OCI-LY3 (cell line): ENCODE results near the gene GGPS1.

ENCODE experiments used
- H2AFZ ChIP-seq: fragments of 200-600, 300-600 bp; shearing (Covaris generic); 2 replicates; pipeline ENCODE4 v1.6.0; 2014; ENCODE audit warnings: antibody characterized with exemption, low read depth, low read length
- H3K27ac ChIP-seq: fragments of 200-600, 300-600 bp; sonication (generic); 2 replicates; pipeline ENCODE4 v1.5.1; 2014; ENCODE audit warnings: mild to moderate bottlenecking, low read length, moderate library complexity, mixed read lengths
- H3K27me3 ChIP-seq: fragments of 200-600, 300-600 bp; sonication (generic); 2 replicates; pipeline ENCODE4 v1.6.1; 2014; ENCODE audit warnings: low read depth, low read length, mixed read lengths
- H3K36me3 ChIP-seq: fragments of 200-600, 300-600 bp; sonication (generic); replicated peaks from 2 replicates; pipeline ENCODE3; 2014; ENCODE audit warnings: low read depth, low read length, mixed read lengths
- H3K4me1 ChIP-seq: fragments of 300-600, 200-600 bp; sonication (generic); 2 replicates; pipeline ENCODE4 v1.6.1; 2014; ENCODE audit warnings: low read length, mixed read lengths
- H3K4me2 ChIP-seq: fragments of 200-600, 300-600 bp; sonication (generic); 2 replicates; pipeline ENCODE4 v1.6.1; 2014; ENCODE audit warnings: low read length, mixed read lengths
- H3K4me3 ChIP-seq: fragments of 300-600, 200-600 bp; sonication (generic); 2 replicates; pipeline ENCODE4 v1.5.1; 2014; ENCODE audit warnings: antibody characterized with exemption, mild to moderate bottlenecking, low read length, moderate library complexity
- H3K79me2 ChIP-seq: fragments of 300-600, 200-600 bp; shearing (Covaris generic); 2 replicates; pipeline ENCODE4 v1.6.1; 2014; ENCODE audit warnings: mild to moderate bottlenecking, low read length, mixed read lengths
- H3K9ac ChIP-seq: fragments of 300-600, 200-600 bp; shearing (Covaris generic); 2 replicates; pipeline ENCODE4 v1.6.0; 2014; ENCODE audit warnings: mild to moderate bottlenecking, low read length, moderate library complexity
- H3K9me3 ChIP-seq: fragments of 200-600, 300-600 bp; shearing (Covaris generic); 2 replicates; pipeline ENCODE4 v1.6.1; 2014; ENCODE audit warnings: low read length, mixed read lengths; ENCODE audit not compliant: insufficient read depth
- H4K20me1 ChIP-seq: fragments of 200-600, 300-600 bp; sonication (generic); 2 replicates; pipeline ENCODE4 v1.6.1; 2016; ENCODE audit warnings: low read length, mixed read lengths; ENCODE audit not compliant: insufficient read depth
- EZH2phosphoT487 ChIP-seq: fragments of 200-600 bp; shearing (Covaris generic); IDR thresholded peaks from 2 replicates; pipeline ENCODE4 v1.6.1; 2018; ENCODE audit warnings: antibody characterized with exemption, mixed run types, low read depth
- TF ChIP-seq, protein P1 (sequence below): fragments of 200-600, 300-600 bp; sonication (generic); IDR thresholded peaks from 2 replicates; pipeline ENCODE4 v1.5.1; 2014; ENCODE audit warnings: antibody characterized with exemption, low read length, low read depth

GGPS1 gene

DNA sequence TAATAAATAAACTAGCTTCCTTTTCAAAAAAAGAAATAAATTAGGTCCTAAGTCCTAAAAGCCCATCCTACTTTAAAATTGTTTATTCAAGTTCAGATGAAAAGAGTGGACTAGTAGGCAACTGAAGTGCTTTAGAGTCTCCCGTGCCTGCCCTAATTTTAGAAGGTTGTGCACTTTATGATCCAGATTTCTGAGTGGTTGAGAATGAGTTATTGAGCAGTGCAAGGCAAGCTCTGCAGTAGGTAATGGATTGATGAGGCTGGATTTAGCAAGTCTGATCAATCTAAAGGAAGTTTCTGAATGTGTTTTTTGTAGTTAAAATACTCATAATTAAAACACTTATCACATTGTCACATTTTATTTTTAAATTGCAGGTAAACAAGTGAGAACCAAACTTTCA lies 13.0 kb downstream of the GGPS1 start:
- H3K79me2 ChIP-seq = no peaks in the 10 kb centered on the region
- no peaks in the 10 kb centered on the region for H3K9me3 ChIP-seq
- no peak overlapping the region for H3K4me2 ChIP-seq
- no peak overlapping the region for H3K4me3 ChIP-seq
- peaks cover 7% of the 10 kb centered on the region for H3K36me3 ChIP-seq
- no peaks in the 10 kb centered on the region for H3K4me1 ChIP-seq
- no peaks in the 10 kb centered on the region for H3K27me3 ChIP-seq
- no peak overlapping the region for H3K27ac ChIP-seq
- TF ChIP-seq, protein P1, sequence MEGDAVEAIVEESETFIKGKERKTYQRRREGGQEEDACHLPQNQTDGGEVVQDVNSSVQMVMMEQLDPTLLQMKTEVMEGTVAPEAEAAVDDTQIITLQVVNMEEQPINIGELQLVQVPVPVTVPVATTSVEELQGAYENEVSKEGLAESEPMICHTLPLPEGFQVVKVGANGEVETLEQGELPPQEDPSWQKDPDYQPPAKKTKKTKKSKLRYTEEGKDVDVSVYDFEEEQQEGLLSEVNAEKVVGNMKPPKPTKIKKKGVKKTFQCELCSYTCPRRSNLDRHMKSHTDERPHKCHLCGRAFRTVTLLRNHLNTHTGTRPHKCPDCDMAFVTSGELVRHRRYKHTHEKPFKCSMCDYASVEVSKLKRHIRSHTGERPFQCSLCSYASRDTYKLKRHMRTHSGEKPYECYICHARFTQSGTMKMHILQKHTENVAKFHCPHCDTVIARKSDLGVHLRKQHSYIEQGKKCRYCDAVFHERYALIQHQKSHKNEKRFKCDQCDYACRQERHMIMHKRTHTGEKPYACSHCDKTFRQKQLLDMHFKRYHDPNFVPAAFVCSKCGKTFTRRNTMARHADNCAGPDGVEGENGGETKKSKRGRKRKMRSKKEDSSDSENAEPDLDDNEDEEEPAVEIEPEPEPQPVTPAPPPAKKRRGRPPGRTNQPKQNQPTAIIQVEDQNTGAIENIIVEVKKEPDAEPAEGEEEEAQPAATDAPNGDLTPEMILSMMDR = no peak
- TF ChIP-seq EZH2phosphoT487 = no peak
- H4K20me1 ChIP-seq = no peaks in the 10 kb centered on the region
- no peak overlapping the region for H2AFZ ChIP-seq
- H3K9ac ChIP-seq = no peak overlapping the region

DNA sequence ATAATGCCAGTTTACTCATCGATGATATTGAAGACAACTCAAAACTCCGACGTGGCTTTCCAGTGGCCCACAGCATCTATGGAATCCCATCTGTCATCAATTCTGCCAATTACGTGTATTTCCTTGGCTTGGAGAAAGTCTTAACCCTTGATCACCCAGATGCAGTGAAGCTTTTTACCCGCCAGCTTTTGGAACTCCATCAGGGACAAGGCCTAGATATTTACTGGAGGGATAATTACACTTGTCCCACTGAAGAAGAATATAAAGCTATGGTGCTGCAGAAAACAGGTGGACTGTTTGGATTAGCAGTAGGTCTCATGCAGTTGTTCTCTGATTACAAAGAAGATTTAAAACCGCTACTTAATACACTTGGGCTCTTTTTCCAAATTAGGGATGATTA lies 13.7 kb downstream of the GGPS1 start:
- no peaks in the 10 kb centered on the region for H3K4me1 ChIP-seq
- no peak overlapping the region for H3K9ac ChIP-seq
- no peak overlapping the region for H3K27ac ChIP-seq

GRCh38 chr1:235342471-235342870 lies 14.1 kb downstream of the GGPS1 start:
- no peak overlapping the region for H2AFZ ChIP-seq
- no peaks in the 10 kb centered on the region for H3K4me1 ChIP-seq
- no peak overlapping the region for H3K9ac ChIP-seq
- H3K36me3 ChIP-seq = peaks cover 7% of the 10 kb centered on the region
- no peak overlapping the region for H3K4me3 ChIP-seq
- no peaks in the 10 kb centered on the region for H4K20me1 ChIP-seq
- H3K4me2 ChIP-seq = no peak overlapping the region
- H3K27ac ChIP-seq = no peak overlapping the region
- H3K79me2 ChIP-seq = no peaks in the 10 kb centered on the region
- H3K27me3 ChIP-seq = no peaks in the 10 kb centered on the region
- TF ChIP-seq EZH2phosphoT487 = no peak
- TF ChIP-seq, protein P1 = no peak
- no peaks in the 10 kb centered on the region for H3K9me3 ChIP-seq

More for the DNA sequence above, 13.7 kb downstream of the GGPS1 start:
- Histone ChIP-seq H3K27me3 (no peaks in the 10 kb centered on the region), H3K4me2 (no peak overlapping the region), H3K36me3 (peaks cover 7% of the 10 kb centered on the region), H4K20me1 (no peaks in the 10 kb centered on the region), H2AFZ (no peak overlapping the region), H3K4me3 (no peak overlapping the region), H3K79me2 (no peaks in the 10 kb centered on the region), H3K9me3 (no peaks in the 10 kb centered on the region)
- TF ChIP-seq, protein P1 = no peak
- TF ChIP-seq EZH2phosphoT487 = no peak

DNA sequence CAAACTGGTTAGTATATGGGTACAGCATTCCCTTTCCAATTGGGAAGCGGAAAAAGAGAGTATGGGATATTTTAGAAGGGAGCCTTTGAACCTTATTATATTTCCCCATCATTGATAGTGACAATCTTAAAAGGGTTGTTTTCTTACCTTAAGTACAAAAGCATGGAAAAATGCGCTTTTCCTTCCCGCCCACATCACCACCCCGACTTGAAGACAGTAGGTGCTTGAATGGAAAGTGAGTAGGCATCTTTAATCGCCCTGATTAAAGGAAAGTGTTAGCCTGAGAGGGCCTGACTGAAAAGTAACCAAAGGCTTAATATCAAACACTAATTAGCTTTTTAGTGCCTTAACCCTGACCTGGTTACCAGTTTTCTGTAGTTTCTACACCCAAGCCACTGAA lies 15.4 kb downstream of the GGPS1 start:
- Histone ChIP-seq H3K9me3 (no peaks in the 10 kb centered on the region), H2AFZ (no peak overlapping the region), H3K4me2 (no peak overlapping the region), H3K79me2 (no peaks in the 10 kb centered on the region), H3K27ac (no peak overlapping the region), H3K27me3 (no peaks in the 10 kb centered on the region), H4K20me1 (no peaks in the 10 kb centered on the region), H3K4me3 (no peak overlapping the region), H3K36me3 (peaks cover 7% of the 10 kb centered on the region), H3K9ac (no peak overlapping the region), H3K4me1 (no peaks in the 10 kb centered on the region)
- no peak for TF ChIP-seq EZH2phosphoT487
- TF ChIP-seq, protein P1 = no peak
